ENCODE data around the gene THUMPD2.

- TF ChIP-seq CTCF (conservative IDR thresholded peaks at IDR 0.05; ENCODE audit: low read length) (no peak), EZH2phosphoT487 (IDR thresholded peaks at IDR 0.05; ENCODE audit: borderline replicate concordance) (no peak)
These were observed 47.5 kb downstream of the THUMPD2 start for GRCh38 chr2:39731546-39731945.
